Endothelial cell of umbilical vein (primary cell): ENCODE results near the gene SSRP1. TPM values are rescaled to one million over a fixed set of nuclear protein-coding genes. Genes with fewer than 3 reads are reported as not detected.
A peak's percentile ranks its signal among the peaks of the same experiment; 100 is the strongest.

Source experiments
- BruUV-seq: library from RNA; stranded (reverse); fragments of 400-500 nt; replicated peaks from 2 replicates; lab custom pipeline; 2021; lab: Mats Ljungman, UMichigan
- CTCF ChIA-PET: fragments of 300-600, 350-600 bp; sonication (Branson Sonifier 250); formaldehyde crosslinking; loops from one replicate; lab custom pipeline; 2021; ENCODE audit warnings: antibody characterized with exemption, inconsistent platforms; lab: Charles Lee
- POLR2A ChIA-PET: fragments of 300-600, 350-600 bp; sonication (Branson Sonifier 250); formaldehyde crosslinking; loops from one replicate; lab custom pipeline; 2021; ENCODE audit warnings: antibody characterized with exemption, inconsistent platforms; lab: Charles Lee
- DNase-seq: peaks from one replicate; pipeline ENCODE4 v3.0.0-alpha.2; 2011; ENCODE audit warnings: low read depth, low spot score
- FAIRE-seq: peaks from 2 replicates; lab custom pipeline; 2011; peaks lifted over from hg19 to GRCh38; lab: Jason Lieb, UNC
- H2AFZ ChIP-seq: 2 replicates; pipeline ENCODE4 v1.6.0; 2012; ENCODE audit warnings: low read depth, low read length, control low read depth, inconsistent platforms
- H3K27ac ChIP-seq: 2 replicates; pipeline ENCODE4 v1.5.1; 2011; ENCODE audit warnings: low read depth, mild to moderate bottlenecking, control low read depth, low read length, moderate library complexity; ENCODE audit not compliant: insufficient read depth
- H3K27me3 ChIP-seq, 2 experiments: 2 replicates each; pipeline versions ENCODE4 v1.6.0 to v1.6.1; 2011; ENCODE audit warnings: low read length in 2 of 2, mixed read lengths in 1 of 2; ENCODE audit not compliant: control insufficient read depth in 2 of 2, insufficient read depth in 2 of 2
- H3K36me3 ChIP-seq, 2 experiments: 2 replicates in 1 of 2; 3 replicates in 1 of 2; pipeline ENCODE4 v1.5.1; 2011; ENCODE audit warnings: low read length in 2 of 2, mild to moderate bottlenecking in 1 of 2, moderate library complexity in 1 of 2; ENCODE audit not compliant: control insufficient read depth in 2 of 2, insufficient read depth in 2 of 2; ENCODE audit errors: extremely low read depth in 1 of 2
- H3K4me1 ChIP-seq: 3 replicates; pipeline ENCODE4 v1.5.1; 2011; ENCODE audit warnings: mild to moderate bottlenecking, low read length; ENCODE audit not compliant: control insufficient read depth, insufficient read depth; ENCODE audit errors: extremely low read depth
- H3K4me2 ChIP-seq: 2 replicates; pipeline ENCODE4 v1.6.1; 2011; ENCODE audit warnings: low read length, control low read depth, mixed read lengths; ENCODE audit not compliant: insufficient read depth
- H3K4me3 ChIP-seq, 3 experiments: fragments of 200-600 bp in 1 of 3; sonication (generic), shearing (Covaris generic) in 1 of 3; replicated peaks in 1 of 3; 2 replicates each; pipeline ENCODE4 v1.5.1; 2011 to 2016; ENCODE audit warnings: control low read depth in 3 of 3, low read length in 3 of 3, mild to moderate bottlenecking in 2 of 3, inconsistent platforms in 1 of 3, low read depth in 1 of 3, moderate library complexity in 1 of 3; ENCODE audit not compliant: insufficient read depth in 1 of 3
- H3K79me2 ChIP-seq: 2 replicates; pipeline ENCODE4 v1.6.0; 2012; ENCODE audit warnings: low read length, inconsistent platforms; ENCODE audit not compliant: control insufficient read depth, insufficient read depth
- H3K9ac ChIP-seq: replicated peaks from 2 replicates; pipeline ENCODE3; 2011; ENCODE audit warnings: low read length, control low read depth; ENCODE audit not compliant: insufficient read depth; ENCODE audit errors: extremely low read depth
- H3K9me1 ChIP-seq: replicated peaks from 3 replicates; pipeline ENCODE4 v1.6.0; 2011; ENCODE audit warnings: mild to moderate bottlenecking, low read length; ENCODE audit not compliant: control insufficient read depth, insufficient read depth; ENCODE audit errors: extremely low read depth
- H3K9me3 ChIP-seq: replicated peaks from 2 replicates; pipeline ENCODE4 v1.5.1; 2012; ENCODE audit warnings: low read length, inconsistent platforms; ENCODE audit not compliant: control insufficient read depth, insufficient read depth
- H4K20me1 ChIP-seq: replicated peaks from 2 replicates; pipeline ENCODE3; 2011; ENCODE audit warnings: mild to moderate bottlenecking, low read length; ENCODE audit not compliant: control insufficient read depth, insufficient read depth; ENCODE audit errors: extremely low read depth
- CTCF ChIP-seq, 2 donors: IDR thresholded peaks; 1 replicate in 1 of 2; 2 replicates in 1 of 2; pipeline ENCODE4 v1.5.1; 2011; ENCODE audit warnings: low read length in 2 of 2, mild to moderate bottlenecking in 2 of 2, moderate library complexity in 2 of 2, control low read depth in 1 of 2, inconsistent platforms in 1 of 2, low read depth in 1 of 2; ENCODE audit not compliant: insufficient read depth in 1 of 2; ENCODE audit errors: extremely low read depth in 1 of 2
- EZH2 ChIP-seq: IDR thresholded peaks from 2 replicates; pipeline ENCODE4 v1.6.1; 2012; ENCODE audit warnings: borderline replicate concordance, low read depth, mild to moderate bottlenecking, moderate library complexity, low read length, inconsistent platforms; ENCODE audit not compliant: severe bottlenecking
- FOS ChIP-seq: IDR thresholded peaks from 2 replicates; pipeline ENCODE4 v1.6.1; 2011; ENCODE audit warnings: mild to moderate bottlenecking, low read length, moderate library complexity, borderline replicate concordance; ENCODE audit not compliant: insufficient read depth
- GATA2 ChIP-seq: IDR thresholded peaks from 2 replicates; pipeline ENCODE4 v1.7.0; 2011; ENCODE audit warnings: low read depth, mild to moderate bottlenecking, moderate library complexity, mixed read lengths, low read length; ENCODE audit not compliant: insufficient read length, insufficient read depth
- MAX ChIP-seq: IDR thresholded peaks from 2 replicates; pipeline ENCODE4 v1.6.1; 2011; ENCODE audit not compliant: insufficient read depth, insufficient read length
- MYC ChIP-seq: IDR thresholded peaks from one replicate; pipeline ENCODE4 v1.6.1; 2011; ENCODE audit warnings: mild to moderate bottlenecking, low read depth, low read length
- POLR2A ChIP-seq: IDR thresholded peaks from 2 replicates; pipeline ENCODE4 v1.6.1; 2012; ENCODE audit warnings: low read depth, mild to moderate bottlenecking, control low read depth, low read length
- POLR2AphosphoS5 ChIP-seq: IDR thresholded peaks from 2 replicates; pipeline ENCODE4 v1.6.1; 2012; ENCODE audit warnings: low read depth, mild to moderate bottlenecking, control low read depth, low read length, moderate library complexity; ENCODE audit not compliant: insufficient read depth
- dilution Hi-C: fragments of 300-500 bp; cut with MboI; formaldehyde crosslinking; loops from one replicate; pipeline ENCODE4 v1.15.0; 2019; ENCODE audit warnings: low sequenced_read_pairs; ENCODE audit not compliant: extremely low pct_ligation_motif_present
- intact Hi-C: fragments of 100-400 bp; cut with micrococcal nuclease; formaldehyde crosslinking; loops from one replicate; pipeline ENCODE4 v1.10.0; 2022
- polyA plus RNA-seq, 4 experiments: library from polyadenylated mRNA; depleted of rRNA in 3 of 4; stranded (reverse) in 3 of 4; unstranded in 1 of 4; fragments of >200 nt; gene quantifications; 2 replicates each; pipeline versions ENCODE4 v1.2.1 to v1.2.3, GENCODE V29; 2011 to 2012; ENCODE audit warnings: missing spikeins in 1 of 4
- total RNA-seq: library from RNA; stranded (reverse); gene quantifications from 2 replicates; pipeline ENCODE4 v1.2.3, GENCODE V29; 2021

The SSRP1 gene
- total and polyA plus RNA-seq, 2 donors (not counting 3 experiments of a cell fraction or from before 2014, with no cell fraction given) = 130 to 146 TPM

- peaks cover 21% of the 10 kb centered on the region for H3K79me2 ChIP-seq
- ChIA-PET CTCF (no interaction called here), POLR2A (no interaction called here)
- H3K36me3 ChIP-seq = peaks cover 25 to 52% of the 10 kb centered on the region in 2 experiments
- no peaks in the 10 kb centered on the region for H3K9me3 ChIP-seq
- H3K4me3 ChIP-seq = no peak overlapping the region
- H3K27me3 ChIP-seq = no peaks in the 10 kb centered on the region
- FAIRE-seq (no peak), DNase-seq (no peak)
- no peaks in the 10 kb centered on the region for H3K4me1 ChIP-seq
- H3K9ac ChIP-seq = no peak overlapping the region
- no peaks in the 10 kb centered on the region for H3K9me1 ChIP-seq
- no peak overlapping the region for H3K4me2 ChIP-seq
- H4K20me1 ChIP-seq = no peaks in the 10 kb centered on the region
- H3K27ac ChIP-seq = no peak overlapping the region
- no peak overlapping the region for H2AFZ ChIP-seq
- dilution Hi-C loops = no loop called here
- intact Hi-C loops = no loop called here
- TSS peak; percentile 25 for BruUV-seq
- TF ChIP-seq MAX (no peak), GATA2 (no peak), MYC (no peak), CTCF (IDR thresholded peaks at IDR 0.05; ENCODE audit: extremely low read depth in 1 of 2, insufficient read depth in 1 of 2, low read depth in 1 of 2, low read length in 2 of 2) (no peak), POLR2A (no peak), FOS (no peak), EZH2 (no peak), POLR2AphosphoS5 (no peak)
These were observed 33.8 kb downstream of the SSRP1 start for GRCh38 chr11:57301711-57302423.
